Erythroblast (primary cell): ENCODE measurements around the gene TMPRSS2.

ENCODE experiments used
- GATA1 ChIP-seq: IDR thresholded peaks from 2 replicates; pipeline ENCODE4 v1.6.1; 2011; ENCODE audit warnings: low read depth, mild to moderate bottlenecking, control low read depth, low read length, moderate library complexity
- POLR2A ChIP-seq: IDR thresholded peaks from 2 replicates; pipeline ENCODE4 v1.6.1; 2011; ENCODE audit warnings: mild to moderate bottlenecking, low read length

DNA sequence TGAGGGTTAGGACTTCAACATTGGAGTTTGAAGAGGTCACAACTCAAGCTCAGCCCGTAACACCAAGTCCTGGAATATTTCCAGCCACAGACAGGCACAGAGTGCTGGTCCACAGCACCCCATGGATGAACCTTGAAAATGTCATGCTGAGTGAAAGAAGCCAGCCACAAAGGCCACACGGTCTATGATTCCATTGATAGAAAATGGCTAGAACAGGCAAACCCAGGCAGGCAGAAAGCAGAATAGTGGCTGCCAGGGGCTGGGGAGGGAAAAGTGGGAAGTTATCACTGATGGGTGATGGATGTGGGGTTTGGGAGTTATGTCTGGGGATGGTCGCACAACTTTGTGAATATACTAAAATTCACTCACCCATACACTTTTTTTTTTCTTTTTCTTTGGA, 60.6 kb downstream of the TMPRSS2 start:
- TF ChIP-seq POLR2A (no peak), GATA1 (no peak)
